RPMI7951 (cell line): ENCODE results near the gene ADRB2. TPM values are rescaled to one million over a fixed set of nuclear protein-coding genes. Genes with fewer than 3 reads are reported as not detected.
"Not testable (repeated sequence)": the region's sequence is repeated elsewhere in the genome, so short reads cannot be mapped to it uniquely, and the experiment has no call there.

Source experiments
- DNase-seq: peaks from one replicate; pipeline ENCODE4 v3.0.0-alpha.2; 2012; ENCODE audit warnings: low read depth
- total RNA-seq: library from RNA; depleted of rRNA; stranded (reverse); fragments of >200 nt; shearing (Covaris generic); gene quantifications from 2 replicates; pipeline ENCODE4 v1.2.3, GENCODE V29; 2014; rRNA removed

Gene ADRB2
- total RNA-seq = 0.59 and 0.72 TPM in 2 replicates

DNA sequence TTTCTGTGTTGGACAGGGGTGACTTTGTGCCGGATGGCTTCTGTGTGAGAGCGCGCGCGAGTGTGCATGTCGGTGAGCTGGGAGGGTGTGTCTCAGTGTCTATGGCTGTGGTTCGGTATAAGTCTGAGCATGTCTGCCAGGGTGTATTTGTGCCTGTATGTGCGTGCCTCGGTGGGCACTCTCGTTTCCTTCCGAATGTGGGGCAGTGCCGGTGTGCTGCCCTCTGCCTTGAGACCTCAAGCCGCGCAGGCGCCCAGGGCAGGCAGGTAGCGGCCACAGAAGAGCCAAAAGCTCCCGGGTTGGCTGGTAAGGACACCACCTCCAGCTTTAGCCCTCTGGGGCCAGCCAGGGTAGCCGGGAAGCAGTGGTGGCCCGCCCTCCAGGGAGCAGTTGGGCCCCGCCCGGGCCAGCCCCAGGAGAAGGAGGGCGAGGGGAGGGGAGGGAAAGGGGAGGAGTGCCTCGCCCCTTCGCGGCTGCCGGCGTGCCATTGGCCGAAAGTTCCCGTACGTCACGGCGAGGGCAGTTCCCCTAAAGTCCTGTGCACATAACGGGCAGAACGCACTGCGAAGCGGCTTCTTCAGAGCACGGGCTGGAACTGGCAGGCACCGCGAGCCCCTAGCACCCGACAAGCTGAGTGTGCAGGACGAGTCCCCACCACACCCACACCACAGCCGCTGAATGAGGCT lies at the start of gene ADRB2:
ADRB2 (plus strand) TSS at position 559 of the 686 bp plus-strand sequence. CDS start 221 bp downstream, outside the sequence.
- DNase-seq = peak; percentile 90

DNA sequence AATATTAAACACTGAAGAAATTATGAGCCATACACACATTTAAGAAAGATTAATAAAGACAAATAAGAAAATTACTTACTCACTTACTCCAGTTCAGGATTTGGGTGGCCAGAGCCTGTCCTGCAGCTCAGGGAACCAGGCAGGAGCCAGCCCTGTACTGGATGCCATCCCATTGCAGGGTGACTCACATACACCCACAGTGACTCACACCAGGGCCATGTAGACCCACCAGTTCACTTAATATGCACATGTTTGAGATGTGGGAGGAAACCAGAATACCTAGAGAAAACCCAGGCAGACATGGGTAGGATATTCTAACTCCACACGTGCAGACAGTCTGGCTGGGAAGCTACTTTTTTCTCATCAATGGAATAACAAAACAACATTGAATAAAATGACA lies 49.6 kb upstream of the ADRB2 start:
- peak; percentile 91 for DNase-seq

DNA sequence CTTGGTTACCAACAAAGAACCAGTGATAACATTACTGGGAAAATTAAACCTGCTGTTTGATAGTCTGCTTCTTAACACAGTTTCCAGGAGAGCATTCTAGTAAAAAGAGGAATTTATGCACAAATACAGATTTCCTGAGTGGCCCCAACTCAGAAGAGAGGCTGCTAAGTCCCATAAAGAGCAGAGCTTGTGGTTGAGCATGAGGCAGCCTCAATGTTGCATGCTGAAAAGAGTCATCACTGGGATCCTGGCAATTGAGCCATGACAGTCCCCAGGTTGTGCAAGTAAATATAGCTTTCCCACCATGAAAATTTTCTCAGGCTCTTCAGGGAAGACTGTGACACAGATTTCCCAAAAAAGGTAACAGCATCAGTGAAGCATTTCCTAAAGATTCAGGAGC lies 47.5 kb upstream of the ADRB2 start:
- DNase-seq = no peak

DNA sequence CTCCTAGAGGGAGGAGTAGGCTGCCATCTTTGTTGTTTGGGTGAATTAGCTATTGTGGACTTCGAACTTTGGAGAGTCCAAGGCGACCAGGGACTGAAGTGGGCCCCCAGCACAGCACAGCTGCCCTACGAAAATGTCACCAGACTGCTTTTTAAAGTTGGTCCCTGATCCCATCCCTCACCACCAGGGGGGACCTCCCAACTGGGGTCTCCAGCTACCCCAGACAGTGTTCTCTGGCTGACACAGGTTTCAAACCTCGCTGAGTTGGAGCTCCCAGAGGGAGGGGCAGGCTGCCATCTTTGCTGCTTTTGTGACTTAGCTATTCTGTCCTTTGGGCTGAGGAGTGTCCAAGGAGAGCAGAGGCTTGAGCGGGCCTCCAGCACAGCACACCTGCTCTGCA lies 45.7 kb upstream of the ADRB2 start:
- DNase-seq = no peak

DNA sequence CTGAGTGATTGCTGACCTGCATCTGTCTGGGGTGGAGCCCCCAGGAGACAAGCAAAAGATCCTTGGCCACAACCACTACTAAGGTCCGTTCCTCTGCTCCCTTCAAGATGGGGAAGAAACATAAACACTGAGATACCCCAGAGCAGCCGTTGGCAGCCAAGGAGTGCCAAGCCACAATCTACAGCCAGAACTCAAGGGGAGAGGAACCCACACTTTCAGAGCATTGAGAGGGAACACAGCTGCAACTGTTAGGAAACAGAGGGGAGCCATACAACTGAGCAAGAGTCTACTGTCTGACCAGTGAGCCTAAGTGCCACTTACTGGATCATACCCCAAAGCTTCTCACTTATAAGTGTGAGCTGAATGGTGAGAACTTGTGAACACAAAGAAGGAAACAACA lies 44.6 kb upstream of the ADRB2 start:
- no peak for DNase-seq

DNA sequence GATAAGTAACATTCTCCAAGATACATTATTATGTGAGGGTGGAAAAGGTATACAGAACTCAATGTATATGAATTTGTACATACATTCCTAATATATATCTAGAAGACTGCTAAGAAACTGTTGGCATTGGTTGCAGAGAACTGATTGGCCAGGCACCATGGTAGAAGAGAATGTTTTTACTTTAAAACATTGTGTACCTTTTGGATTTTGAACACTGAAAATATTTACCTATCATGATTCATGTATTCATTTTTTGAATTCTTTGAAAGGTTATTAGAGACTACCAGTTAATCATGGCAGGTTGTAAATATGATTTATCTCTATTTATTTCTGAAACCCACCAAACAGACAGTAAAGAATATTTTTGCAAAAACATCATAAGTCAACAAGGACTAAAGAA lies 41.2 kb upstream of the ADRB2 start:
- DNase-seq = no peak

DNA sequence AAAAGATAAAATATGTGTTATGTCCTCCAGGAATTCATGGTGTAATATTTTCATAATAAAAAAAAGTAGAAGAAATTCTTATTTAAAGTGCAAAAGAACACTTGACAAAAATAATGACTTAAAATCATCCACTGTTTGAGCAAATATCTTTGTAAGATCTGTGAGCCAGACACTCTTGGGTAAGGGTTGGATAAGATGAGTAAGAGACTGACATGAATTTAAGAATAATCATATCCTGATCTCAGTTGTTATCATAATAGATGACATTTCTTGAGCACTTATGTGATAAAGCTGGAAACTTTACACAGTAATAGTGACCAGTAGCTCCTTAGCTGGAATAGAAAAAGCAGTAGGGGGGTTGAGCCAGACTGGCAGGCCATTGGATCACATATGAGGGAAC lies 40.0 kb upstream of the ADRB2 start:
- no peak for DNase-seq

DNA sequence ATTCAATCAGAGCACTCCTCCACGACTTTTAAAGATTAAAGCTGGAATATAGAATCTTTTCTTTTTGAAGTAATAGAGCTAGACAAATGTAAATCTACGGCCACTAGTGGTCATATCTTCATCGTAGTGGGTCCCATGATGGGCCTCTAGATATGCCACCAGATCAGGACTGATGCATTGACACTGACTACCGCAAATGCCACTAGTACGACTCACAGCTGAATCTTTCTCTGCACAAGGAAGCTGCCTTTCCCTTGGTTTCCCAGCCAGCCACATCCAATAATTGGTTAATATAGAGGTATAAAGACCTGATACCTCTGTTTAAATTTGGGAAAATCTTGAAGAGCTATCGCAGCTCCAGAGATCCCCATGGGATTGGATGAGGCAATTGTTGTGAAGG lies 37.8 kb upstream of the ADRB2 start:
- peak; percentile 31 for DNase-seq

DNA sequence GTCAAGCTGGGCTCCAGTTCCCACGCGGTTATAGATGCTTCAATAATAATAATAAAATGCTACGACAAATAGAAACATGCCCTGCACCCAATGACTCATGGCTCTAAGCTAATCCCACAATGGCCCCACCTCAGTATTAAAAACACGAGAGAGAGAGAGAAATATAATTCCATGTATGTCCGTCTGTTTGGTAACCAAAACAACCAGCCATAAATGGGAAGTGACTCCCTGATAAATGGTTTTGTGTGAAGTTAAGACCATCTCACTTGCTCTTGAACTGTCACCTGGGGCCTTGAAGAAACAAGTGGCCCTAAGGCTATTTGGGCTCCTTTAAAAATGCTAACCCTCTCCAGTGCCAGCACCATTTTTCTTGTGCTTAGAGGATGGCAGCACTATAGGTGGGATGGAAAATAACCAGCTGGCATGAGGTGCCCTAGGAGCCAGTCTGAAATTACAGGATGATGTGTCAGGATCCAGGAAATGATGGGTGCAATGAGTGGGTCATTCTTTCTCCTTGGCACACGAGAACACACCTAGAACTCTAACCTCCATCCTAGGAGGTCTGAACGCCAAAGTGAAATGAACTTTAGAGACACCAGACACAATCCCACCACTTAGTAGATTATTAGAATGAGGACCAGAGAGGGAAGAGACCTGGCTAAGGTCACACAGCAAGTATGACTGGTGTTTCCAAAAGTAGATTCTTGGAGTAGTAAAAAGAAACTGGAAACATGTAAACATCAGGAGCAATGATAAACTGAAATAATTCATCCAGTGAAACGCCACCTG lies 35.7 kb upstream of the ADRB2 start:
- DNase-seq = peak; percentile 61

DNA sequence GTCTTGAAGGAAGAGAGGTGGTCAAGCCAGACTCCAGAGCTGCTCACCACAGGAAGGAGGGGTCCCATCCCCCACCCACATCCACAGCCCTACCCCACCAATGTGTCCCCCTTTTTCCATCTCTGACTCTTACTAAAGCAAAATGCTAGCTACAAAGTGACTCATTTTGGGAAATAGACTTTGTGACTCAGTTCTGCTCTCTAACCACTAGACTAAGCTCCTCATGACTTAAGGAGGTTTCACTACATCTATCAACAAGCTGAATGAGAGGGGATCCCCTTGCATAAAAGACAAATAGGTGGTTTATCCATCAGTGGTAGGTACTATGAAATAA lies 35.1 kb upstream of the ADRB2 start:
- DNase-seq = peak; percentile 55

DNA sequence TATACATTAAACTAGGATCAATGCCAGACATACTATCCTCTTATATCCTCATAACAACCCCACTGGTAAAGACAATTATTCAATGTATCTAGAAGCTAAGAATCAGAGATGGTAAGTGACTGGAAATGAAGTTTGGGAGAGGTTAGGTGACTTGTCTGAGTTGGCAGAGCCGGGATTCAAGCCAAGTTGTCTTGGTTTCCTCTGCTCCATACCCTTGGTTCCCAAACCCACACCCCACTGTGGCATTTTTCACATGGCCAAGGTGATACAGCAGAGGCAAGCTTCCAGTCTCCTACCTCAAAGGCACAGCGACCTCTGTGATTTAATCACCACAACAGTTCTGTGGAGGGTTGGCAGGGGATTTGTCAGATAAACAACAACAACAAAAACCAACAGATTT lies 34.7 kb upstream of the ADRB2 start:
- no peak for DNase-seq

DNA sequence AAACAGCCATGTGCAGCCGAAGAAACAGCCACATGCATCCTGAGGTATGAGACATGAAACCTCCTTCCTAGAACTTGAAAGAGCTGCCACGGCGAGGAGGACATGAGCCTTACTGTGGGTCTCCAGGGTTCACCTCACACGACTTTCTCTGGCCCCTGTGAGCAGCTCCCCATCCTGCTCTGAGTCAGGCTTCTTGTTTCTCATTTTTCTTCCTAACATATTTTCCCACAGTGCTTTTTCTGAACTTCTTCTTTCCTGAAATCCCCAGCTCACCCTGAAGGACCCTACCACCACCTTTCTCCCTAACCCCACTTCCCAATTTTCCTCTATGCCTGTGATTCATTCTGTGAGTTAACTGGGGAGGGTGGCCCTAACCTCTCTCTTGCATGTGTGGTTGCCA lies 33.7 kb upstream of the ADRB2 start:
- DNase-seq = no peak

DNA sequence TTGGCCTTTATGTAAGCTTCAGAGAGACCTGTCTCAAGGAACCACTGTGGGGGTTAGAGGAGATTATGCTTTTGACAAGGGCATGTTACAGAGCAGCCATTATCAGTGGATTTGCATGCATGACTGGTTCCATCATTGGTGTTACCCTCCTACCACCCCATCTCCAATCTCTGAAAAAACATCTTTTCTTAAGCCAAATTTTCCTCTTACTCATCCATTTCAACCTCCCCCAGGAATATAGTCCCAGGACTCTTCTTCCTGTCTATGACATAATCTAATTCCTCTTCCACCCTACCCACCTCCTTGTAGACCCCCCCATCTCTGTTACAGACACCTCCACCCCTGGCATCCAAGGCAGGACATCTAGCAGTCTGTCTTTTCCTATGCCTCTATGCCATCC lies 33.1 kb upstream of the ADRB2 start:
- no peak for DNase-seq

DNA sequence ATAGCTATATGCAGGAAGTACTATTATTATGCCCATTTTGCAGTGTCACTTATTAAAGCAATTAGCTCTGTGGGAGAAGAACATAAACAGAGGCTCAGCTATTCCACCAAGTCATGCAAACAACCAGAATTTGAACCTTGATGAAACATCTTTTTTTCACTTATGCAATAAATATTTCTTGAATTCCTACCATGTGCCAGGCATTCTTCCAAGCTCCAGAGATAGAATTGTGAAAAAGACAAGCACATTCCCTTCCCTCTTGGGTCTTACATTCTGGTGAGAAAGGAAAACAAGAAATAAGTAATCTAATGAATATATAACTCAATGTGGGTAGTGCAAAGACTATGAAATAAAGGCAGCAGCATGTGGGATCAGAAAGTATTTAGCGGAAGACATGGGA lies 32.1 kb upstream of the ADRB2 start:
- no peak for DNase-seq

DNA sequence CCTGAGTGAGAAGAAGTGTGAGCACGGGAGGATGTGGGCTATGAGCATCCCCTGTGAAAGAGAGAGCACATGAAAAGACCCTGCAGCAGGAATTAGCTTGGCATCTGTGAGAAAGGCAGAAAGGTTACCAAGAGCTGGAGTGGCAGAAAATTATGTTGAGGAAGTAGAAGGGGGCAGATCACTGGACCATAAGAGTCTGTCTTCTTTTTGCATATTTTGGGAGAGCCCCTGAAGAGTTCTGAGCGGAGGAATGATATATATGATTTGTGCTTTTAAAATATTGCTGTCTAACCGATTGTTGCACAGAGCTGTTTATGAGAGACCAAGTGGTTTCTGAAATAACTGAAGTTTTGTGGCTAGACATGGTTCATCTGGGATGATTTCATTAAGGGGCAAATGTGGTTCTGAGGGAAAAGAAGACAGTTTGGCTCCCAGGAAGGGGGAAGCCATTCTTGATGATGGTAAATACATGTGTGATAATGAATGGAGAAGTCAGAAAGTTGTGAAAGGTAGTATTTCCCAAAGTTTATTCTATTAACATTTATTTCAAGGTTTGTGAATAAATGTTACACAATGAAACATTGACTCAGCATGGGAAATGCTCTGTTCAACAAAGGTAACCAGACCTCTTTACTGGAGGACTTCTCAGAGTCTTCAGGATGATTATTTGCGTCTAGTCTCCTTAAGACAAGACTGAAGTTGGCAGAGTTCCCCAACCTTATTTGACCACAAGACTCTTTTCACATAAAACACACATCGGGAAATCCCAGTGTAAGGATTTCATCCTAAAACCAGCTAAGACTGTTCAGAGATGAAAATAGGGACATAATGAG lies 31.5 kb upstream of the ADRB2 start:
- DNase-seq = peak; percentile 59

DNA sequence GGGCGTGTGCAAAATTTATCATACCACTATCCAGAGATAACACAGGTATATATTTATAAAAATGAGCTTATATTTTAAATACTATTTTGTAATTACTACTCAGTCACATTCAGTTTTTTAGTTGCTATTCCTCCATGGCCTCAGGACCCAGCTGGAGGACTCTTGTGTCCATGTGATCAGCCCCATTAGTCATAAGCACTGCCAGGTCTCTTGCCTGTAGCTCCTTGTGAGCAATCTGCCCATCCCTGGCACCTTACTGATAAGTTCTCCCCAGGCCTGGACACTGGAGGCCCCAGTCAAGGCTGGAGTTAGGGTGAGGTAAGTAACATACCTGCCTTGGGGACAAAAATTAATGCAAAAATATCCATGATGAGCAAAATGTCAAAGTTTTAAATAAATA lies 29.5 kb upstream of the ADRB2 start:
- peak; percentile 43 for DNase-seq

DNA sequence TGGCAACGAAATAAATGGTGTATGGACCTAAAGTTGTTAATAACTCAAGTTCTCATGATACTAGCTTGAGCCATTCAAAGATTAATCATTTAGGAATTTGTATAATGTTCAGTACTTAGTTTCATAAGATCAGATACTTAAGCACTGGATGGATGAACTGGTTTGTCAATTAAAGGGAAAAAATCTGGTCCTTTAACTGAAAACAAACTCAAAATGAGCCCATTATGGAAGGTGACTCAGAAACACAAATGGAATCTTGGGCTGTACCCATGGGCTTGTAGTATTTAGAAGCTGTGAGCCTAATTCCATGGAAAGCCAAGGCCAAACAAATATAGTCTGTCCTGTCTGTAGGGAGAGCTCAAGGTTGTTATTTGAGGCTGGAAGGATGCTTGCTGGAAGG lies 27.6 kb upstream of the ADRB2 start:
- DNase-seq = no peak

DNA sequence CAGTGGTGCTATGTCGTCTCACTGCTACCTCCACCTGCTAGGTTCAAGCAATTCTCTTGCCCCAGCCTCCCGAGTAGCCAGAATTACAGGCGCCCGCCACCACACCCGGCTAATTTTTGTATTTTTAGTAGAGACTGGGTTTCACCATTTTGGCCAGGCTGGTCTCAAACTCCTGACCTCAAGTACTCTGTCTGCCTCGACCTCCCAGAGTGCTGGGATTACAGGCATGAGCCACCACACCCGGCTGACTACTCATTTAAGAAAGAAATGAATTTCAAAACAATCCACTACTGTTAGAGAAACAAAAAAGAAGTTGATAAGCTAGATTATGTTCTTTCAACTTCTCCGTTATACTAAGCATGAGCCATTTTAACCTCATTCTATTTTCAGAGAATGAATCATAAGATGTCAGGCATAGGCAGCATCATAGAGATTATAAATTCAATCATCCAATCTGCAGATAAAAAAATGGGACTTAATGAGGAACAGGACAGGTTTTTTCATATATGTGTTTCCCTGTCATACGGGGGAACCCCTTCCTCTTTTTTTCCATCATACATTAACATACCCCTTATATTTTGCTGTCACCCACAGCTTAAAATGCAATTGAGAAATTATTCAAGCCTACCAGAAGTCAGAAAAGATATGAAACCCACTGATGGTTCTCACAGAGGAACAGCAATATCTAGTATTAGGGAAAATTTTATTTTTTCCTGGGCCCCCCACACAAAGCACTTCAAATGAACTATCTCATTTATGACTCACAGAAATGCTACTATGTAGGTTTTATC lies 26.5 kb upstream of the ADRB2 start:
- no peak for DNase-seq

DNA sequence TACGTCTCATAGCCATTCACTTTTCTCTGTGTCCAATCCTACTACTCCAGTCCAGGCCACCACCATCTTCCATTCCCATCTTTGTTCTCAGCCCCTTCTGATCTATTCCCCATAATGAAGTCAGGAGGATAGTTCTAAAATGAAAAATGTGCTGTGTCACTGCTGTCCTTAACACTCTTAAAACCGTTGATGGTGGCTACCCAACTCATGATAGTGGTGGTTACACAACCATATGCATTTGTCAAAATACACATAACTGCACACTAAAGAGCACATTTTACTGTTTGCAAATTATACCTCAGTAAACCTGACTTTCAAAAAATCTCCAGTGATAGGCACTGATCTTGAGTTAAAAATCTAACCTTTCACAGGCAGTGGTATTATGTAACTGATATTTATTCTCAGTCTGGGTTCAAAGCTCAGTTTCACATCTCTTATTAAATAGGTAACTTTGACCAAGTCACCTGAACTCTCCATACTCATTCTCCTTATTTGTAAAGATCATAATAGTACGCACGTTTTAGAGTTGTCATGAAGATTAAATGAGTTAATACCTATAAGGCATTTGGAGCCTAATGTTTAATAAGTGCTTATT lies 24.6 kb upstream of the ADRB2 start:
- no peak for DNase-seq

DNA sequence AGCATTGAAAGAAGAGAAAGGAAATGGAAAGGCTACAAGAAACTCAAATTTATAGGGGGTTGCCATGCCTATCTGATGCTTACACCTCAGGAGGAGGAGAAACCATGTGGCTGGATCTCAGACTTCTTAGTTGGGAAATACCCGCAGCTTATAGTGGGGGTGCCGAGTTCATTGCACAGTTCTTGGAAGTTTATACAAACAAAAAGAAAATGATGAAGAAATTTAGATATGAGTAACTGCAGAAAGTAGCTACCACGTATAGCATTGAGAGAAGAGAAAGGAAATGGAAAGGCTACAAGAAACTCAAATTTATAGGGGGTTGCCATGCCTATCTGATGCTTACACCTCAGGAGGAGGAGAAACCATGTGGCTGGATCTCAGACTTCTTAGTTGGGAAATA lies 23.0 kb upstream of the ADRB2 start:
- DNase-seq = not testable (repeated sequence)

DNA sequence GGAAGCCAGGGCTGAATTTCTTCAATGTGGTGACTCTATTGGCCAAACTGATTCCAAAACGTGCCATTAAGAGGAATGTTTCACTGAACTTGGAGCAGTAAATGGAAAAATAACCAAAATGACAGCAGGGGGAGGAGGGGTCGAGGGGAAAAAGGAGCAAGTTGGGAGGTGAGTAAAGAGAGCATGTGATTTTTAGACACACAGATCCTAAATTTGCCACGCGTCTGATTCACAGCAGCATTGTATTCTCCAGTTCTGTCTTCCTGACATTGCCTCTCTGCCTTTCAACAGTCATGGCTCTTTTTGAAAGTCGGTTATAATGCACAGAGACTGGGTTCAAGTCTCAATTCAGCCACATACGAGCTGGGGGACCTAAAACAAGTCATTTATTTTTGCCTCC lies 22.0 kb upstream of the ADRB2 start:
- DNase-seq = no peak
